ENCODE results near the gene IFI35.
A peak's percentile ranks its signal among the peaks of the same experiment; 100 is the strongest.

The IFI35 gene

GRCh38 chr17:42980274-42980765 lies 26.3 kb upstream of the IFI35 start, which contains the start of gene RUNDC1 (continued):
- no peak for TF ChIP-seq BCL6B (tag by site-specific recombination; IDR thresholded peaks at IDR 0.05)
- no peak for TF ChIP-seq ZNF26 (tag by site-specific recombination; IDR thresholded peaks at IDR 0.05)
- TF ChIP-seq, protein P1, sequence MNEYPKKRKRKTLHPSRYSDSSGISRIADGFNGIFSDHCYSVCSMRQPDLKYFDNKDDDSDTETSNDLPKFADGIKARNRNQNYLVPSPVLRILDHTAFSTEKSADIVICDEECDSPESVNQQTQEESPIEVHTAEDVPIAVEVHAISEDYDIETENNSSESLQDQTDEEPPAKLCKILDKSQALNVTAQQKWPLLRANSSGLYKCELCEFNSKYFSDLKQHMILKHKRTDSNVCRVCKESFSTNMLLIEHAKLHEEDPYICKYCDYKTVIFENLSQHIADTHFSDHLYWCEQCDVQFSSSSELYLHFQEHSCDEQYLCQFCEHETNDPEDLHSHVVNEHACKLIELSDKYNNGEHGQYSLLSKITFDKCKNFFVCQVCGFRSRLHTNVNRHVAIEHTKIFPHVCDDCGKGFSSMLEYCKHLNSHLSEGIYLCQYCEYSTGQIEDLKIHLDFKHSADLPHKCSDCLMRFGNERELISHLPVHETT (tag by site-specific recombination; IDR thresholded peaks at IDR 0.05), result no peak
- no peak for TF ChIP-seq ZNF132 (tag by site-specific recombination; IDR thresholded peaks at IDR 0.05; ENCODE audit: borderline replicate concordance)
- no peak for TF ChIP-seq MYNN (tag by site-specific recombination; IDR thresholded peaks at IDR 0.05; ENCODE audit: borderline replicate concordance)
- TF ChIP-seq, protein P2, sequence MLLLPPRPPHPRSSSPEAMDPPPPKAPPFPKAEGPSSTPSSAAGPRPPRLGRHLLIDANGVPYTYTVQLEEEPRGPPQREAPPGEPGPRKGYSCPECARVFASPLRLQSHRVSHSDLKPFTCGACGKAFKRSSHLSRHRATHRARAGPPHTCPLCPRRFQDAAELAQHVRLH (tag by site-specific recombination; IDR thresholded peaks at IDR 0.05), result no peak
- no peak for TF ChIP-seq MEIS1 (CRISPR knock-in tag; IDR thresholded peaks at IDR 0.05; ENCODE audit: borderline replicate concordance)
- TF ChIP-seq, protein P3, sequence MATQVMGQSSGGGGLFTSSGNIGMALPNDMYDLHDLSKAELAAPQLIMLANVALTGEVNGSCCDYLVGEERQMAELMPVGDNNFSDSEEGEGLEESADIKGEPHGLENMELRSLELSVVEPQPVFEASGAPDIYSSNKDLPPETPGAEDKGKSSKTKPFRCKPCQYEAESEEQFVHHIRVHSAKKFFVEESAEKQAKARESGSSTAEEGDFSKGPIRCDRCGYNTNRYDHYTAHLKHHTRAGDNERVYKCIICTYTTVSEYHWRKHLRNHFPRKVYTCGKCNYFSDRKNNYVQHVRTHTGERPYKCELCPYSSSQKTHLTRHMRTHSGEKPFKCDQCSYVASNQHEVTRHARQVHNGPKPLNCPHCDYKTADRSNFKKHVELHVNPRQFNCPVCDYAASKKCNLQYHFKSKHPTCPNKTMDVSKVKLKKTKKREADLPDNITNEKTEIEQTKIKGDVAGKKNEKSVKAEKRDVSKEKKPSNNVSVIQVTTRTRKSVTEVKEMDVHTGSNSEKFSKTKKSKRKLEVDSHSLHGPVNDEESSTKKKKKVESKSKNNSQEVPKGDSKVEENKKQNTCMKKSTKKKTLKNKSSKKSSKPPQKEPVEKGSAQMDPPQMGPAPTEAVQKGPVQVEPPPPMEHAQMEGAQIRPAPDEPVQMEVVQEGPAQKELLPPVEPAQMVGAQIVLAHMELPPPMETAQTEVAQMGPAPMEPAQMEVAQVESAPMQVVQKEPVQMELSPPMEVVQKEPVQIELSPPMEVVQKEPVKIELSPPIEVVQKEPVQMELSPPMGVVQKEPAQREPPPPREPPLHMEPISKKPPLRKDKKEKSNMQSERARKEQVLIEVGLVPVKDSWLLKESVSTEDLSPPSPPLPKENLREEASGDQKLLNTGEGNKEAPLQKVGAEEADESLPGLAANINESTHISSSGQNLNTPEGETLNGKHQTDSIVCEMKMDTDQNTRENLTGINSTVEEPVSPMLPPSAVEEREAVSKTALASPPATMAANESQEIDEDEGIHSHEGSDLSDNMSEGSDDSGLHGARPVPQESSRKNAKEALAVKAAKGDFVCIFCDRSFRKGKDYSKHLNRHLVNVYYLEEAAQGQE (tag by site-specific recombination; IDR thresholded peaks at IDR 0.05), result no peak
- TF ChIP-seq ZFP37 (tag by site-specific recombination; IDR thresholded peaks at IDR 0.05), result no peak
- no peak for TF ChIP-seq ZNF560 (tag by site-specific recombination; IDR thresholded peaks at IDR 0.05; ENCODE audit: borderline replicate concordance)
- TF ChIP-seq ELK4 (IDR thresholded peaks at IDR 0.05; ENCODE audit: borderline replicate concordance, low read depth, low read length), result peak; percentile 35; the same call in 1 of the 2 replicates
- no peak for TF ChIP-seq ZNF544 (tag by site-specific recombination; IDR thresholded peaks at IDR 0.05)
- TF ChIP-seq KLF1 (tag by site-specific recombination; IDR thresholded peaks at IDR 0.05), result peak; percentile 92
- TF ChIP-seq PRDM4 (tag by site-specific recombination; IDR thresholded peaks at IDR 0.05), result no peak; the same call in 1 of the 2 replicates
- TF ChIP-seq RBAK (tag by site-specific recombination; IDR thresholded peaks at IDR 0.05), result no peak
- TF ChIP-seq ZNF350 (tag by site-specific recombination; IDR thresholded peaks at IDR 0.05), result no peak
- TF ChIP-seq ZNF138 (tag by site-specific recombination; IDR thresholded peaks at IDR 0.05; ENCODE audit: borderline replicate concordance), result no peak
- no peak for TF ChIP-seq ZNF155 (tag by site-specific recombination; IDR thresholded peaks at IDR 0.05)
- TF ChIP-seq ZNF501 (tag by site-specific recombination; IDR thresholded peaks at IDR 0.05), result 0 out of 2 replicates have a peak, but pooled peaks have one; percentile 30
- no peak for TF ChIP-seq ZFP3 (tag by site-specific recombination; IDR thresholded peaks at IDR 0.05; ENCODE audit: low read depth)
- no peak for TF ChIP-seq ZNF571 (tag by site-specific recombination; IDR thresholded peaks at IDR 0.05)
- TF ChIP-seq, protein P4, sequence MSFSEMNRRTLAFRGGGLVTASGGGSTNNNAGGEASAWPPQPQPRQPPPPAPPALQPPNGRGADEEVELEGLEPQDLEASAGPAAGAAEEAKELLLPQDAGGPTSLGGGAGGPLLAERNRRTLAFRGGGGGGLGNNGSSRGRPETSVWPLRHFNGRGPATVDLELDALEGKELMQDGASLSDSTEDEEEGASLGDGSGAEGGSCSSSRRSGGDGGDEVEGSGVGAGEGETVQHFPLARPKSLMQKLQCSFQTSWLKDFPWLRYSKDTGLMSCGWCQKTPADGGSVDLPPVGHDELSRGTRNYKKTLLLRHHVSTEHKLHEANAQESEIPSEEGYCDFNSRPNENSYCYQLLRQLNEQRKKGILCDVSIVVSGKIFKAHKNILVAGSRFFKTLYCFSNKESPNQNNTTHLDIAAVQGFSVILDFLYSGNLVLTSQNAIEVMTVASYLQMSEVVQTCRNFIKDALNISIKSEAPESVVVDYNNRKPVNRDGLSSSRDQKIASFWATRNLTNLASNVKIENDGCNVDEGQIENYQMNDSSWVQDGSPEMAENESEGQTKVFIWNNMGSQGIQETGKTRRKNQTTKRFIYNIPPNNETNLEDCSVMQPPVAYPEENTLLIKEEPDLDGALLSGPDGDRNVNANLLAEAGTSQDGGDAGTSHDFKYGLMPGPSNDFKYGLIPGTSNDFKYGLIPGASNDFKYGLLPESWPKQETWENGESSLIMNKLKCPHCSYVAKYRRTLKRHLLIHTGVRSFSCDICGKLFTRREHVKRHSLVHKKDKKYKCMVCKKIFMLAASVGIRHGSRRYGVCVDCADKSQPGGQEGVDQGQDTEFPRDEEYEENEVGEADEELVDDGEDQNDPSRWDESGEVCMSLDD (tag by site-specific recombination; IDR thresholded peaks at IDR 0.05), result peak; percentile 98
- no peak for TF ChIP-seq ZNF18 (tag by site-specific recombination; IDR thresholded peaks at IDR 0.05)

Data from HEK293 (cell line).